HG03097 (cell line): ENCODE measurements around the gene CDK18.

ENCODE experiments used
- ATAC-seq: cut with Tn5 transposase; IDR thresholded peaks from one replicate; pipeline ENCODE4 v1.9.1; 2021; ENCODE audit not compliant: unreplicated experiment, low FRiP score

Gene CDK18

GRCh38 chr1:205567716-205568115, 63.2 kb downstream of the CDK18 start:
- no peak for ATAC-seq

DNA sequence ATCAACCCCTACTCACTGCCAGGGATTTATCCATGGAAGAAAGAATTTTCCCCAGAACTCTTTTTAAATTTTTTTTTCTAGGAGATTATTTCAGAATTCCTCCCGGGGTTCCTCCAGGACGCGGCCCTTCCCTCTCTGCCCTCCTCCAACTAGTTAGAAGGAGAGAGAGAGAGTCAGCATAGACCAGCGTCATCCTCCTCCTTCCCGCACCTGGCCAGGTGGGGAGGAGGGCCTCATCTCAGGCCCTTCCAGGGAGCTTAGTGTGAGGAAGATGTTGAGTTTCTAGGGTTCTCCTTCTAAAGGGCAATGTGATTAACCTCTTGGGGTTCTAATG, 63.6 kb downstream of the CDK18 start:
- ATAC-seq = no peak

- ATAC-seq = no peak
These were observed 64.2 kb downstream of the CDK18 start for GRCh38 chr1:205568469-205569361.

DNA sequence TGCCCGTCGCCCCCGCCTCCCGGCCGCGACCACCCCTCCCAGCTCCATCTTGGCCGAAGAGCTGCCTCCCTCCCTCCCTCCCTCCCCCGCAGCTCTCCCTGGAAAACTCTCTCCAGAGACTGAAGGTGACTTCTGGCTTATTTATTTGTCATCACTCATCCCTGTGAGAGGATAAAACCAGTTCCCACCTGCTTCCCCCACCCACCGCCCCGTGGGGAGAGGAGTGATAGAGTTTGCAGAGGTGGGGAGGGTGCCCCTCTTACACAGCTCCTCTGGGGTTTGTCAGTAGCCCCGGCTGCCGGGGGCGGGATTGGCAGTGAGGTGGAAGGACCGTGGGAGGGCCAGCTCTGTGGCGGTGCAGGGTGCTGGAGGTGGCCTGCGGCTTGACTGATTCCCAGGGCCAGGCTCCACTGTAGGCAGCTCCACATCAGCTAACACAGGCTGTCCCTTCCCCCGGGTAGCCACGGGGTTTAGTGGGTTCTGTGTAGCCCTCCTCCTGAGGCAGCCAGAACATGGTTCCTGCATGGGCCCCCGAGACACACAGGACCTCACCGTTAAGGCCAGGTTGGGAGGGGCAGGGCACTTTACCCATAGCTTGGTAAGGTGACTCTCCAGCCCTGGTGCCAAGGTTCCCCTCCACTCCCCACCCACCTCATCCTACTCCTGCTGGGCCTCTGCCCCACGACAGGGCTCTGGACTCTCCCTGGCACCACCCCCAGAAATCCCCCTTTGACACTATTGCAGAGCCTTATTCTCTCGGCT, 65.1 kb downstream of the CDK18 start:
- ATAC-seq = no peak

DNA sequence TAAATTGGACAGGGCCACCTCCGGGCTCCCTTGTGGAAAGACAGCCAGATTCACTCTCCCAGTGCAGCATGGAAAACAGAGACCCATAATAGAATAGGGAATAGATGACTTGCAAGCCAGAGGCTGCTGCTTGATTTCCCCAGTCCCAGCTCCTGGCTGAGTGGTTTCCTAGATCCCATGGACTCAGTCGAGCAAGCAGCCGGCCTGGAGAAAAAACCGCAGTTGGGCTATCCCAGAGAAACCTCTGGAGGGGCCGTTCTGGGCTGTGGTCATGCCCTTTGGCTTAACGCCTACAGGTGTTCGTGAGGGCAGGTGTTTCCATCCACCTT, 65.7 kb downstream of the CDK18 start:
- ATAC-seq = no peak

DNA sequence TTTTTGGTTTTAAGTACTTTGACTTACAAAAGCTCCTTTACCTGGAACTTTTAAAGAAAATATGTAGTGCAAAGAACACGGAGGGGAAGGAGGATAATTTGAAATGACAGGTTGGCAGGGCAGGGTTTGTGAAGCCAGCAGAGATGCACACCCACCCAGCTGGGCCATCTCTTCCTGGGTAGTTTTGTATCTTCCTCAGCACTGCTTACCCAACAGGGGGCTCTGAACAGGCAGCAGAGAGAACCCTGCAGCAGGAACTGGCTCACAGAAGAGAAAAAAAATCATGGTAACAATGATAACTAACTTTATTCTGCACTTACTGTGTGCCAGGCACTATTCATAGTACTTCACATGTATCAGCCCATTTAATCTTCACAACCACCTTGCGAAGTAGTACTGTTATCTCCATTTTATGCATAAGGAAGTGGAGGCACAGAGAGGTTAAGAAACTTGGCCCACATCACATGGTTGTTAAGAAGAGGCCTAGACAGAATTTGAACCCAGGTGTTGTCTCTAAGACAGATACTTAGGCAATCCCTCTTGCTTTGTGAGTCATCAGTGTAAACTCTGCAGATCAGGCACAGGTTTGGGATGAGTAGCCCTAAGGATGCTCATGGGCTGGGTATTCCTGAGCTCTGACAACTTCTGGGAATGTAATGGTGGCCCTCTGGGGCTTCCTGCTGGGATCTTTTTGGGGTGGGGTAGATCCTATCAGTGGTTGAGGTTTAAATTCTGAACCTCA, 66.5 kb downstream of the CDK18 start:
- no peak for ATAC-seq

- ATAC-seq = no peak
These were observed 67.3 kb downstream of the CDK18 start for GRCh38 chr1:205571747-205572146.

DNA sequence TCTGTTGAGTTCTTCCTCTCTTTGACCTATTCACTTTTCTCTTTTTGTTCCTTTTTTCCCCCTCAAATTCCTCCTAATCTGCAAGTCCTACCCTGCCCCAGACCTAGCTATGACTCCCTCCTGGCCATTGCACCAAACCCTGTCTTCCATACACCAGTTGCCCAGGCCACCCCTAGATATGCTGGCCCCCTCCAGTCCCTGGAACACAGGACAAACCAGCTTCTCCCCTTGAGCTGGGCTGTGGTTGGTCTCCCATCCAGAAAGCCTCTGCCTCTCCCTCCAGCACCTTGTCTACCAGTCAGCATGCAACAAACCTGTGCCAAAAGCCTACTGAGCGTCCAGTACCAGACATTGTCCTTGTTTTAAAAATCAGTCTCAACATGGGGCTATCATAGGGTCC, 68.0 kb downstream of the CDK18 start:
- no peak for ATAC-seq

GRCh38 chr1:205575294-205575885, 70.9 kb downstream of the CDK18 start:
- ATAC-seq = no peak

- no peak for ATAC-seq
These were observed 71.5 kb downstream of the CDK18 start for GRCh38 chr1:205576011-205576410.

- no peak for ATAC-seq
These were observed 72.6 kb downstream of the CDK18 start for GRCh38 chr1:205576805-205577761.

GRCh38 chr1:205577874-205578658, 73.6 kb downstream of the CDK18 start:
- no peak for ATAC-seq

- ATAC-seq = no peak
These were observed 74.5 kb downstream of the CDK18 start for GRCh38 chr1:205578780-205579571.

DNA sequence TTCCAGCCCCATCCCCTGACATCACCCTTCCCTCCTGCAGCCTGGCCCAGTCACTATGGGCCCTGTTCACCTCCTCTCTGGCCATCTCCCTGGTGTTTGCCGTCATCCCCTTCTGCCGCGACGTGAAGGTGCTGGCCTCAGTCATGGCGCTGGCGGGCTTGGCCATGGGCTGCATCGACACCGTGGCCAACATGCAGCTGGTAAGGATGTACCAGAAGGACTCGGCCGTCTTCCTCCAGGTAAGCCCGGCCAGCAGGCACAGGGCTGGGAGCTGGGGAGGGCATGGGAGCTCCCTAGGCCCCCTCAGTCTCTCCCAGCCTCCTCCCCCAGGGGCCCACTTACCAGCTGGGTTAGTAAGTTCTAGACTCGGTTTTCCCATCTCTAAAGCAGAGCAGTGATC, 75.2 kb downstream of the CDK18 start:
- no peak for ATAC-seq

GRCh38 chr1:205580140-205580922, 75.9 kb downstream of the CDK18 start:
- no peak for ATAC-seq

DNA sequence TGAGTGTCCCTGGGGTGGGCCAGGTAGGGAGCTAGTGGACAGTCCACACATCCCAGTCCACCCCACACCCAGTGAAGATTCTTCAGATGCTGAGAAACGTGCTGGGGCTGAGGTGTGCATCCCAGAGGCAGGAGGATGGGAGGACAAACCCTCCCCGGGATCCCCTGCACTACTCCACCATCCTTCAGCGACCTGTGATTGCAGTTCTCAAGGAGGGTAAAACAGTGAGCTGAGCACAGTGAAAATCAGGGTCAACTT, 76.4 kb downstream of the CDK18 start:
- ATAC-seq = no peak

DNA sequence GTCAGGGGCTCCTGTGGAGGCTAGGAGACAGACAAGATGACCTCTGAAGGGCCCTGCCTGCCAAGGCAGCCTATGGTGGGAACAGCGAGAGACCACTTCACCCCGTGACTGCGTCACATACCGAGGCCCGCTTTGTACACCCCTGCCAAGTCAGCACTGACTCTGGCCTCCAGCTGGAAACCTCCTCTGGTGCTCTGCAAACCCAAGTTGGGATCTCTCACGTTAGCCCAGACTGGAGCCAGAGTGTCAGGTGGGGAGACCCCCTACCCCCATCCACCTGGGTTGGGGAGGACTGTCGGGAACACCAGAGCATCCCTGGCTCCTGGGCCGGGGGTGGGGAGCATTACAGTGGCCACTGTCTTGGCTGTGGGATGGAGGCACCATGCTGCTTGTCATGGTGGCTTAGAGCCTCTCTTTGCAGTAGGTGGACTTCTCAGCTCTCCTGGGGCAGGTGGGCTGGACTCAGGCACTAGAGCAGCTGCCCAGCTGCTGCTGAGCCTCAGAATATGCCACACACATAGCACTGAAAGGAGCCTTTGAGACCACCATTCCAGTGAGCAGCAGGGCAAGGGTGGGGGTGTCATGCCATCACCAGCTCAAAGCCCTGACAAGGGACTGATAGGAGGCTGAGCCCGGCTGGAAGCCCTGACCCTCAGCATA, 77.0 kb downstream of the CDK18 start:
- no peak for ATAC-seq
